ENCODE measurements around the gene NEK7.

NEK7 gene

GRCh38 chr1:198174297-198174696, 17.5 kb downstream of the NEK7 start:
- no peaks in the 10 kb centered on the region for H3K36me3 ChIP-seq (replicated peaks; ENCODE audit: insufficient read depth, low read length)
- H3K9me2 ChIP-seq (replicated peaks; ENCODE audit: insufficient read depth, low read length), result no peaks in the 10 kb centered on the region
- no peaks in the 10 kb centered on the region for H3K9me3 ChIP-seq (replicated peaks; ENCODE audit: insufficient read depth, low read length)
- no peak overlapping the region for H3K4me3 ChIP-seq (ENCODE audit: low read length)
- H3F3A ChIP-seq (ENCODE audit: insufficient read depth, low read length), result no peaks in the 10 kb centered on the region
- H3K27ac ChIP-seq (ENCODE audit: low read length), result no peak overlapping the region
- peaks cover 3% of the 10 kb centered on the region for H3K4me1 ChIP-seq (ENCODE audit: low read length)
- no peak overlapping the region for H3K4me2 ChIP-seq (ENCODE audit: low read depth, low read length)
- no peaks in the 10 kb centered on the region for H3K27me3 ChIP-seq (replicated peaks; ENCODE audit: insufficient read depth, low read length)
- no peak overlapping the region for H2AFZ ChIP-seq (ENCODE audit: low read length)
- peaks cover 29% of the 10 kb centered on the region for H4K20me1 ChIP-seq (ENCODE audit: insufficient read depth, low read length)
- TF ChIP-seq CTCF (IDR thresholded peaks at IDR 0.05; ENCODE audit: low read length) (no peak), EZH2 (optimal IDR thresholded peaks at IDR 0.05; ENCODE audit: low read depth, low read length) (no peak), EZH2phosphoT487 (IDR thresholded peaks at IDR 0.05; ENCODE audit: low read length) (no peak)
- DNase-seq, result no peak
- no peak overlapping the region for H3K9ac ChIP-seq (ENCODE audit: low read length)
- peaks cover 99% of the 10 kb centered on the region for H3K79me2 ChIP-seq (ENCODE audit: low read length)

GRCh38 chr1:198175423-198176170, 18.8 kb downstream of the NEK7 start:
- Histone ChIP-seq H3K27ac (ENCODE audit: low read length) (no peak overlapping the region), H3F3A (ENCODE audit: insufficient read depth, low read length) (no peaks in the 10 kb centered on the region), H3K36me3 (replicated peaks; ENCODE audit: insufficient read depth, low read length) (no peaks in the 10 kb centered on the region), H4K20me1 (ENCODE audit: insufficient read depth, low read length) (peaks cover 24% of the 10 kb centered on the region), H3K4me2 (ENCODE audit: low read depth, low read length) (no peak overlapping the region), H3K4me1 (ENCODE audit: low read length) (peaks cover 10% of the 10 kb centered on the region), H2AFZ (ENCODE audit: low read length) (no peak overlapping the region), H3K79me2 (ENCODE audit: low read length) (peaks cover 99% of the 10 kb centered on the region), H3K4me3 (ENCODE audit: low read length) (no peak overlapping the region), H3K9me3 (replicated peaks; ENCODE audit: insufficient read depth, low read length) (no peaks in the 10 kb centered on the region), H3K9ac (ENCODE audit: low read length) (no peak overlapping the region), H3K9me2 (replicated peaks; ENCODE audit: insufficient read depth, low read length) (no peaks in the 10 kb centered on the region), H3K27me3 (replicated peaks; ENCODE audit: insufficient read depth, low read length) (no peaks in the 10 kb centered on the region)
- TF ChIP-seq EZH2 (optimal IDR thresholded peaks at IDR 0.05; ENCODE audit: low read depth, low read length) (no peak), EZH2phosphoT487 (IDR thresholded peaks at IDR 0.05; ENCODE audit: low read length) (no peak), CTCF (IDR thresholded peaks at IDR 0.05; ENCODE audit: low read length) (no peak)
- no peak for DNase-seq

GRCh38 chr1:198176179-198176578, 19.4 kb downstream of the NEK7 start:
- H3K27me3 ChIP-seq (replicated peaks; ENCODE audit: insufficient read depth, low read length), result no peaks in the 10 kb centered on the region
- H3K4me2 ChIP-seq (ENCODE audit: low read depth, low read length), result no peak overlapping the region
- no peak overlapping the region for H3K27ac ChIP-seq (ENCODE audit: low read length)
- H3K9me3 ChIP-seq (replicated peaks; ENCODE audit: insufficient read depth, low read length), result no peaks in the 10 kb centered on the region
- no peaks in the 10 kb centered on the region for H3F3A ChIP-seq (ENCODE audit: insufficient read depth, low read length)
- no peak for DNase-seq
- H3K9ac ChIP-seq (ENCODE audit: low read length), result no peak overlapping the region
- H2AFZ ChIP-seq (ENCODE audit: low read length), result no peak overlapping the region
- no peaks in the 10 kb centered on the region for H3K36me3 ChIP-seq (replicated peaks; ENCODE audit: insufficient read depth, low read length)
- TF ChIP-seq EZH2phosphoT487 (IDR thresholded peaks at IDR 0.05; ENCODE audit: low read length) (no peak), CTCF (IDR thresholded peaks at IDR 0.05; ENCODE audit: low read length) (no peak), EZH2 (optimal IDR thresholded peaks at IDR 0.05; ENCODE audit: low read depth, low read length) (no peak)
- no peak overlapping the region for H3K4me3 ChIP-seq (ENCODE audit: low read length)
- H3K79me2 ChIP-seq (ENCODE audit: low read length), result peaks cover 99% of the 10 kb centered on the region
- peaks cover 10% of the 10 kb centered on the region for H3K4me1 ChIP-seq (ENCODE audit: low read length)
- no peaks in the 10 kb centered on the region for H3K9me2 ChIP-seq (replicated peaks; ENCODE audit: insufficient read depth, low read length)
- H4K20me1 ChIP-seq (ENCODE audit: insufficient read depth, low read length), result peaks cover 24% of the 10 kb centered on the region
